UCSD-AML1 (cell line): ENCODE data around the gene TMEM170A.
"Not testable (repeated sequence)": the region's sequence is repeated elsewhere in the genome, so short reads cannot be mapped to it uniquely, and the experiment has no call there.

ENCODE experiments used
- DNase-seq: peaks from one replicate; lab custom pipeline; 2025; ENCODE audit not compliant: unreplicated experiment; lab: John Stamatoyannopoulos, UW

Gene TMEM170A, protein sequence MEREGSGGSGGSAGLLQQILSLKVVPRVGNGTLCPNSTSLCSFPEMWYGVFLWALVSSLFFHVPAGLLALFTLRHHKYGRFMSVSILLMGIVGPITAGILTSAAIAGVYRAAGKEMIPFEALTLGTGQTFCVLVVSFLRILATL

DNA sequence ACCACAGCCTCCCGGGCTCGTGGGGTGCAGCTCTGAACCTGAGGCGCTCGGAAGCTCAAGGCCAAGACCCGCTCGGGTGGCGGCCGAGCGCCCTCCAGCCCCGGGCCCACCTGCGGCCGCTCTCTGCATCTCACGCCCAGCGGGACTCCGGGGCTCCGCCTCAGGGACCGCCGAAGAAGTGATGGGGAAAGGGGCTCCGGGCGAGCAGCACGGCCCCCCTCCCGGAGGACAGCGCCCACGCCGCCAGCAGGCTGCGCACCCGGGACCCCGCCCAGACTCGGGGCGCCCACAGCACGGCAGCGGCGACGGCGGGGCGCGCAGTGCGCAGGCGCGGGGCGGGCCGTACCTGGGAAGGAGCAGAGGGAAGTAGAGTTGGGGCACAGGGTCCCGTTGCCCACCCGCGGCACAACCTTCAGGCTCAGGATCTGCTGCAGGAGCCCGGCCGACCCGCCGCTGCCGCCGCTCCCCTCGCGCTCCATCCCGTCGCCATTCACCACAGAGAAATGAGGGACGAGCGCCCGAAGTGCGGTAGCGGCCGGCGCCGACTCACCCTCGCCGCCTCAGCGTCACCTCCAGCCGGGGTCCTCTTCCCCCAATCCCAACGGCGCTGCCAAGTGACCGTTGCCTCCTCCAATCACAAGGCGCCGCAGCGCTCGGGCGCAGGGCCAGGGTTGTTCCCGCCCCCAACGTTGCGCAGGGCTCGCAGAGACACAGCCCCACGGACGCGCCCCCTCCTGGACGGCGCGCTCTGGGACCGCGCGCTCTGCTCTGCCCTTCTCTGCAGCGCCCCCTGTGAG is at the start of gene TMEM170A:
TSS of gene TMEM170A (minus strand) at position 568 of the 797 bp plus-strand sequence. CDS start at position 479, 89 bp downstream.
- DNase-seq: peak; percentile 99

DNA sequence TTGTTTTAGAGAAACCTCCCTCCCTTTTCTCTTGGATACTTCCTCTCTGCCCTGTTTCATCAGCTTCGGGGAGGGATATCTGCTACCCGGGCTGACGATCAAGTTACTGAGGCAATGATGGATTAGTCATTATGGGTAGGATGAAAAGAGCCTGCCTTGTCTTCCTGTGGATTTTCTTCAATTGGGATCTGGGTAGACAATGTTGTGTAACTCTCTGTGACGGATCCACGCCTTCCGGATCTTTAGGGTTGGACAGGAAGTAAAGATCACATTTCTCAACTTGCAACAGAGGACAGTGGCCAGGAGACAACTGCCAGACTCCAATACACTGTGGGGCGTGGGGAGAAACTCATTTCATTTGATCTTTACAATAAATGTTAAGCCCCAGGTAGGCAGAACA is 42.1 kb upstream of the TMEM170A start:
- DNase-seq: no peak

DNA sequence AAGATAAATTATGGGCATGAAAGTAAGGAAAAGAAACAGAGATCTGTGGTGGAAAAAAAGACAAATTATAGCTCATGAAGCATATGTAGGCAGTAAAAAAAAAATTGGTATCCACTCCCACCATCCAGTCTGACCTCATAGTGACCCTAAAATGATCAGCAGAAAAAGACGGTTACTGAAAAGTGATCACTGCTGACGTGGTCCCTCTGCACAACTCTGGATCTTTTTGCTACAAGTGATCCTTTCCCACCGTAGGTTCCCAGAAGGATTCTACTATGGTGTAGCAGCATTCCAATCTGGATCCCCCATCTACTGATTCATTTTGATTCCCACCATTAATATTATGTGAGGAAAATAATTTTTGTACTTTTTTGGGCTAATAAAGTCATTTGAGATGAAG is 41.6 kb upstream of the TMEM170A start:
- no peak for DNase-seq

DNA sequence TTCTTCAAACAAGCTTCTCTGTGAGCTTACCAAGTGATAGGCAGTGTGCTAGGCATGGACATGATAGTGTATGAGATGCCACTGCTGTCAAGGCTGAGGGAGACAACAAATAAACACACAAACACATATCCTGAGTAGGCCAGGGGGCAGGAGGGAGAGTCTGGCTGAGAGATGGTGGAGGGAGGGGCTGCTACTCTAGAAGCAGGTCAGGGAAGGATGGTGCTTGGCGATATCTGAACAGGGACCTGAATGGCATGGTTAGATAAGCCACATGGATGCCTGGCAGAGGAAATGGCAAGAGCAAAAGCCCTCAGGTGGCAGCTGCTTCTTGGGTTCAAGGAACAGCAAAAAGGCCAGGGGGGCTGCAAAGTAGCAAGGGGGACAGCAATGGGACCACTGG is 39.3 kb upstream of the TMEM170A start:
- no peak for DNase-seq

DNA sequence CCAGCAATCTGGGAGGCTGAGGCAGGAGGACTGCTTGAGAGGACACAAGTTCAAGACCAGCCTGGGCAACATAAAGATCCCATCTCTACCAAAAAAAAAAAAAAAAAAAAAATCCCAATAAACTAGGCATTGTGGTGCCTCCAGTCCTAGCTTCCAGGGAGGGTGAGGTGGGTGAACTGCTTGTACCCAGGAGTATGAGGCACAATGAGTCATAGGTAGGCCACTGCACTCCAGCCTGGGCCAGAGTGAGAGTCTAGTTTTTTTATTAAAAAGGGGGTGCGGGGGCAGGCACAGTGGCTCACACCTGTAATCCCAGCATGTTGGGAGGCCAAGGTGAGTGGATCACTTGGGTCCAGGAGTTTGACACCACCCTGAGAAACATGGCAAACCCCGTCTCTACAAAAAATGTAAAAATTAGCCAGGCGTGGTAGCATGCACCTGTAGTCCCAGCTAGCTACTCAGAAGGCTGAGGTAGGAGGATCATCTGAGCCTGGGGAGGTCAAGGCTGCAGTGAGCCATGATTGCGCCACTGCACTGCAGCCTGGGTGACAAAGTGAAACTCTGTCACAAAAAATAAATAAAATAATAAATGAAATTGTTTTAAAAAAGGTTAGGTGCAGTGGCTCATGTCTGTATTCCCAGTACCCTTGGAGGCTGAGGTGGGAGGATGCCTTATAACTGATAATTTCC is 38.6 kb upstream of the TMEM170A start:
- no peak for DNase-seq

DNA sequence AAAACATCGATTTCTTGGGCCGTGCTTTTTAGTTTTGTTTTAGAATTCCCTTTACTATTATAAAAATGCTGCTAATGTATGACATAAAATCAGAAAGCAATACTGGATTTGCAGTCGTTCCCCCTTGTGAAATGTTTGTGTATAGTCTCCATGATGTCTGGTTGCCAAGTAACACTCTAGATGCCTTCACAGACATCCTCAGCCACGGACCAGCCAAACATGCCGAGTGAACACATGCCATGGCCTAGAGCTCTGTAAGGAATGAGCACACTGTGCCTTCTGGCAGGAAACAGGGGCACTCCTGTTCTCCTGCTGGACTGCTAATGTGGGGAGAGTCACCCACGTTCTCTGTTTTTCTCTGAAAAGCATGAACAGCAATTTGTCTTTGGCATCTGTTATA is 37.3 kb upstream of the TMEM170A start:
- not testable (repeated sequence) for DNase-seq

DNA sequence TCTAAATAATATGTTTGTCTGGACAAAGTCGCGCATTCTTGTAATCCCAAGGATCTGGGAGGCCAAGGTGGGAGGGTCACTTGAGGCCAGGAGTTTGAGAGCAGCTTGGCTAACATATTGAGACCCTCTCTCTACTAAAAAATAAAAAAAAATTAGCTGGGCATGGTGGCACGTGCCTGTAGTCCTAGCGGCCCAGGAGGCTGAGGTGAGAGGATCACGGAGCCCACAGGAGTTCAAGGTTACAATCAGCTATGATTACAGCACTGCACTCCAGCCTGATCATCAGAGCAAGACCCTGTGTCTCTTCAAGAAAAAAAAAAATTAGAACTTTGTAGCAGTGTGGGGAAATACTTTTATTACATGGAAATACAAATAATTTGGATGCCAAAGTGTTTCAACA is 36.9 kb upstream of the TMEM170A start:
- DNase-seq: no peak

DNA sequence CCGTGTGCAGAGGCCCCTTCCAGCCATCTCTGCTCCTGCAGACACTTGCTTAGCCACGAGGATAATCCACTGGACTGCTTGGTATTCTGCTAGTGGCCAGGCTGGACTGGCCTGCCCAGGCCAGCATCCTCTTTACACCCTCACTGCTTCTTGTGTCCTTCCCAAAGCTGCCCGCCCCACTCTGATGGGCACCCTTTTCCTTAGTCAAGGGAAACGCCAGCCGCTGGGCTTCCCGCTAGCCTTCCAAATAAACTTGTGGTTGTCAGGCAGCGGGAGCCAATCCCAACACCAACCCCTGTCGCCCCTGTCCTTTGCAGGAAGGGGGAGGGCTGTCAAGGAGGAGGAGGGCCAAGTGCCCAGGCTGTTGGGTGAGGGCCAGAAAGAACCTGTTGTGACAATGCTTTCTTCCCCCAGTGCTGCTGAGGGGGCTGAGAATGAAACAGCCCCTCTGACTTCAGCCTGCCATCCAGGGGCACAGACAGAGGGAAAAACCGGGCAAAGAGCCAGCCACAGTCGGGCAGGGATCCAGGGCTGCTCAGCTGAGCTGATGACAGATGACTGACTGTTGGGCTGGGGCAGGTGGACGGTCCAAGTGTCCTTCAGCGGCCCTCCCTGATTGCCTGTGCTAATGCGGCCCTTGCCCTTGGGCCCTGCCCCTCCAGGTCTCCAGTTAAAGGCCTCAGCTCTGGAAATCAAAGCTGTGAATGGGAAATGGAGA is 34.3 kb upstream of the TMEM170A start:
- DNase-seq: not testable (repeated sequence)

DNA sequence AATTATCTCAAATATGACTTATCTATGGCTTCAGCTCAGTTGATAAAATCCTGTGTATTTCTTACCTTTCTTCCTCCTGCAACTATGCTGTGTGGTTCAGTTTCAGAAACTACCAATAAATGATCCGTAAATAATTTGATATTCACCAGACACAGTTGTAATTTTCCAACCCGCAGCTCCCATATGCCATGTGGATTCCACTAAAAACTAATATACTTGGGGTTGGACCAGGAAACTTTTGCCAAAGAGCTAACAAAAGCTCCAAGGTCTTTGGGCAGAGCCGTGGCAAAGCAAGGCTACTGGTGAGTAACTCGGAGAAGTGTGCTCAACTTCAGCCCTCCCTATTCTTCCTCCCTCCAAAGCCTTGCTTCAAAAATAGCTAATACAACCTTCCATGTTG is 33.1 kb upstream of the TMEM170A start:
- no peak for DNase-seq

DNA sequence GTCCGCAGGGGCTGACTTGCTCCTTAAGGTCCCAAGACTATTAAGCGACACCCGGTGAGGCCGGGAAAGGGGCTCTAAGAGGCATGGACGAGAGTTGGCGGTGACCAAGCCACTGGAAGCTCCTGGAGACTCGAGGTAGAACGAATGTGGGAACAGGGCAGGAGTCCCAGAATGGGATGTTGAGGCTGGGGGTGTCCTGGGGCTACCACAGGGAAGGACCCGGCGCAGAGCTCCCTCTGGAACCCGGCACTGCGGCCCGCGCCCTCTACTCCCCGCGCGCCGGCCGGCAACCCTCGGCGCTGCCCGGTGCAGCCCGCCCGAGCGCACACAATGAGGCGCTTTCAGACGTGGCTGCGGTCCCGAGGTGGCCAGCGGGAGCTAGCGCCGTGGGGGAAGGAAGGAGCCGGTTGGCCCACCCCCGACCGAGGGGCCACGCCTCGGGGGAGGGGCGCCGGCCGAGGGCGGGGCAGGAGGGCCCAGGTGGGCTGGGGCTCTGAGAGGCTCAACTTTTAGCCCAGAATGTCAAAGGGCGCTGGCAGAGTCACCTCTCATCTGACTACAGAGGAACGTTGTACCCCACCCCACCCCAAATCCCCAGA is 30.7 kb upstream of the TMEM170A start, which contains the start of gene CHST6:
TSS of gene CHST6 (minus strand) at position 366 of the 599 bp plus-strand sequence. CDS start 15,613 bp downstream, outside the sequence.
- peak; percentile 35 for DNase-seq

DNA sequence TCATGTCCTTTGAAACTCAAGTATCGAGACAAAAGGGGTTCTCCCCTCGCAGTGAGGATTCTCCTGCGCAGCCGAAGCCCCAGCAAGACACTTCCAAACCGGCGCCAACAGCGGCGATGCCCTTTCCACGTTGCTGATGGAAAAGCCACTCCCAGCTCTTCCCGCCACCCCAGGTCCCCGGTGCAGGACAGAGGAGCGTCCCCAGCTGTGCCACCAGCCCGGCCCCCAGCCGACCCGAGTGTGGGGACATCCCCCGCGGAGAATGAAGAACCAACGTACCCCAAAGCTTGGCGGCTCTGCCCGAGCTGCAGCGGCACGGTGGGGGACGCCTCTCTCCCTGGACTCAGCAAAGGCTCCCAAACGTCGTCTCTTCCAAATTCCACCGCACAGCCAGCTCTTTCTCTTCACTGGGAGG is 30.2 kb upstream of the TMEM170A start:
- no peak for DNase-seq

DNA sequence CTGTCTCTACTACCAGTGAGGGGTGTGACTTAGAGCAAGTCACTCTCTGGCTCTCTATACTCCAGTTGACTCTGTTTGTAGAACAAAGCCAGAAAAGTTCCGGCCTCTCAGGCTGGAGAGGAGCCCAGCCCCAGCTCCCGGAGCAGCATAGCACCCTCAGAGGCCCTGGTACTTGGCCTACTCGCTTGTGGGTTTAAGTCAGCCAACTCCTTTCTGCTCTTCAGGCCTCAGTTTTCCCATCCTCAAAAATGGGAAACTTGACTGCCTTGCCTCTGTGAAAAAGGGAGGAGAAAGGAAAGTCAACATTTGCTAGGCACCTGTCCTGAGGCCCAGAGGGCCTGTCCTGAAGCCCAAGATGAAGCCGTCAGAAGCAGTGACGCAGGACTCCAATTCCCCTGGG is 29.7 kb upstream of the TMEM170A start:
- no peak for DNase-seq

DNA sequence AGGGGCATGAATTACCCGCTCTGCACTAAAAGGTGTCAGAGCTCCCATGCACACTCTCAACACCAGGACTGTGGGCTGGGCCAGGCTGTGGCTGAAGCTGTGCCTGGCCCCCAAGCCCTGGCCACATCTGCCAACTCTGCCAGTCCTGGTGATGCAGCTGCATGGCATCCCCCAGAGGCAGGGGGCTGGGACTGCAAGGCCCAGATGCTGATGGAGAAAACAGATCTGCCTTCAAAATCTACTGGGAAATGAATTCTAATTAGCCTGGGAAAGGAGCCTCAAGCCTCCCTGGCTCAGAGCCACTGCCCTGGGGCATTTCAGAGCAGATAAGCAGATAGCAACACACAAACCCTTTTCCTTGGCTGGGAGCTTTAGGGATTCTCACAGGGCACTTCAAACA is 27.4 kb upstream of the TMEM170A start:
- DNase-seq: no peak

DNA sequence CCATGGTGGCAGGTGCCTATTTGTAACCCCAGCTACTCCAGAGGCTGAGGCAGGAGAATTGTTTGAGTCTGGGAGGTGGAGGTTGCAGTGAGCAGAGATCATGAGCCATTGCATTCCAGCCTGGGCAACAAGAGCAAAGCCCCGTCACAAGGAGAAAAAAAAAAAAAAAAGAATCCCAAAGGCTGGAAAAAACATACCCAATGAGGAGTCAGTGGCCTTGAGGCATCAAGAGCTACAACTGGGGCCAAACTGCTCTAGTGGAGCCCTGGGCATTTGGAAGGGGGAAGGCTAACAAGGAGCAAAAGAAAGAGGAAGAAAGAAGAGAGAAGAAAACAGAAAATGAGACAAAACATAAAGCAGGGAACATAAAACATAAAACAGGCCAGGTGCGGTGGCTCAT is 23.8 kb upstream of the TMEM170A start:
- no peak for DNase-seq

DNA sequence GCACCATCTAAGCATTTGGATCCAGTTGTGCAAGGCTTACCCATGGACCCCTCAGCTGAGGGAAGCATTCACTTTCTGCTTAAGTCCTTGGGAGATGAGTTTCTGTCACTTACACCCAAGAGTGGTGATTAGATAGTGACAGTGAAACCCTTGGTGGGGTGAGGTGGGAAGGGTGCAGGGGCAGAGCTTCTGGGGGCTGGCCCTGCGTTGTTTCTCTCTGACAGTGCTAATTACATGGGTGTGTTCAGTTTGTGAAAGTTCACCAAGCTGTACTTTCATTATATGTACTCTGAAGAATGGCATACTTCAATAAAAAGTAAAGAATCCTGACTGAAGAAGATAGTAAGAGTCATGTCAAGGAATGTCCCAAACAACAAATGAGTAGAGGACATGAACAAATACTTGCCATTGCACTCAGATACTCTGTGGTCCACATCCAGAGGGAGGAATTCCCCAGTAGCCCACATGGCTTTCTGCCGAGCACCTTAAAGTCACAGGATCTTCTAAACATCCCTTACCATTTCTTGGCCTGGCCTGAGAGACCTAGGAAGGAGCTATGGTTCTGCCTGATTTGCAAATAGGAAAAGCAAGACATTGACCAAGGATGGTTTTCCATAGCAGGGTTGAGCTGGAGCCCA is 22.3 kb upstream of the TMEM170A start:
- DNase-seq: no peak

DNA sequence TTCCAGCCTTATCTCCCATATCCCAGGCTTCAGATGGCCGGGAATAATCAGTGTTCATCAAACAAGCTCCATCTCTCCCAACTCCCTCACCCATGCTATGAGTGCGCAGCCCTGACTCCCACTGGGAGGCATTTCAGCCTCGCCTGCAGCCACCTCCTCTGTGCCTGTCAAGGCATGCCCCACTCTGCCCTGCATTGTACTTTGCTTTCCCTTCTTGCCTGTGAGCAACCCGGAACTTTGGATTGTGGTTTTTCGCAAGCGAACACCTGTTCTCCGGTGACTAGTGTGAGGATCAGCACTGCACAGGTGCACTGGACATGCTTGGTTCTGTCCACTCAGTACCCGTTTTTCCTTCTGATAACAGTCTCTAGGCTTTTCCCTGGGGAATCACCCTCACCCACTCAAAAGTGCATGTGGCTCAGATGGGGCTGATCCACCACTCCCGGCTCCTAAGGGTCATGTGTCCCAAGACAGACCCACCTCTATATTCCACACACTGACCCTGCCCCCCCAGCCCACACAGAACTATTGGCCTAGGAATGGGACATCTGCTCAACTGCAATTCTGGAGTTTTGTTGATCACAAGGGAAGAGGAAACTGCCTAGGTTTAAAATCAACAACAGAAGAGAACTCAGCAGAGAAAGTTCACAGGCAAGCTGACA is 21.7 kb upstream of the TMEM170A start:
- DNase-seq: no peak

DNA sequence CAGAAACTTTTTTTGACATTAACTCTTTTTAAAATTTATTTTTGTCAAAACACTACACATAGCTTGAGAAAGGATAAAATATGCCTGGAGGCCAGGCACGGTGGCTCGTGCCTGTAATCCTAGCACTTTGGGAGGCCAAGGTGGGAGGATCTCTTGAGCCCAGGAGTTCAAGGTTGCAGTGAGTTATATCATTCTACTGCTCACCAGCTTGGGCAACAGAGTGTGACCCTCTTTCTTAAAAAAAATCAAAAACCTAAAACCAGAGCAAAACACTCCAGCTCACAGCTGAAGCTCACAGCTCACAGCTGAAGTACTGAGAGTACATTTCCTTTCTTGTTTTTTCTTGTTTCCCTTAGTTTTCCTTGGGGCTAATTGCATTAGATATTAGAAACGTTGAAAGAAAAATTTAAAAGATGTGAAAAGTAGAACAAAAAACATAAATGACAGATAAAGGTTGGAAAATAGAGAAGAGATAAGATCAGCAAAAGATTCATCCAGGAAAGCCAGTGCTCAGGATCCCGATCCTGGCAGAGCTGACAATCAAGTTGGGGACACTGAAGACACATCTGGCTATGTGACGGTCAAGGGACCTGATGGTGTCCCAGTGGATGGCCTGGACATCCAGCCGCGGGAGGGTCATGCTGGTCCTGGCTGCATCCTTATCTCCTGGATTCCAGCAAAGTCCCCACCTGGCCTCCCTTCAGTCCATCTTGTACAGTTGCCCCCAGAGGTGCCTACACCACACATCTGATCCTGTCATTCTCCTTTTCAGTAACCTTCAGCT is 20.9 kb upstream of the TMEM170A start:
- DNase-seq: no peak

DNA sequence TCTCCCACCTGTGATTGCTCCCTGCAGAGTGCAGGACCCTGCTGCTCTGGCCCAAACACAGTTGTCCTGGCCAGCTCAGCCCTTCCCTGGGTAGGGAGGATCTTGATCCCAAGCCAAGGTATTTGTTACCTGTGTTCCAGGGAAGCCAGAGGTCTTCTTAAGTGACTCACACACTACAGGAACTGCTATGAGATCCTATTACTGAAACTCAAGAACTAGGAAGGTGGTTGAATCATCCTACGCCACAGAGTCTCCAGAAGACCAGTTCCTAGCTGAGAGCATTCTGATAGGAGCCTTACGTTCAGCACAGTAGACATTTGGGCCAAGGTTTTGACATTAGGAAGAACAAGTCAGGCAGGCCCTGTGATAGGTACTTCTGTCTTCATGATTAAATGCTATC is 18.7 kb upstream of the TMEM170A start:
- no peak for DNase-seq
